SKM-1 (cell line): ENCODE measurements around the gene MYBL2.
"Not testable (repeated sequence)": the region's sequence is repeated elsewhere in the genome, so short reads cannot be mapped to it uniquely, and the experiment has no call there.

Experiments
- DNase-seq: peaks from one replicate; lab custom pipeline; 2025; ENCODE audit not compliant: unreplicated experiment; lab: John Stamatoyannopoulos, UW

MYBL2 gene

DNA sequence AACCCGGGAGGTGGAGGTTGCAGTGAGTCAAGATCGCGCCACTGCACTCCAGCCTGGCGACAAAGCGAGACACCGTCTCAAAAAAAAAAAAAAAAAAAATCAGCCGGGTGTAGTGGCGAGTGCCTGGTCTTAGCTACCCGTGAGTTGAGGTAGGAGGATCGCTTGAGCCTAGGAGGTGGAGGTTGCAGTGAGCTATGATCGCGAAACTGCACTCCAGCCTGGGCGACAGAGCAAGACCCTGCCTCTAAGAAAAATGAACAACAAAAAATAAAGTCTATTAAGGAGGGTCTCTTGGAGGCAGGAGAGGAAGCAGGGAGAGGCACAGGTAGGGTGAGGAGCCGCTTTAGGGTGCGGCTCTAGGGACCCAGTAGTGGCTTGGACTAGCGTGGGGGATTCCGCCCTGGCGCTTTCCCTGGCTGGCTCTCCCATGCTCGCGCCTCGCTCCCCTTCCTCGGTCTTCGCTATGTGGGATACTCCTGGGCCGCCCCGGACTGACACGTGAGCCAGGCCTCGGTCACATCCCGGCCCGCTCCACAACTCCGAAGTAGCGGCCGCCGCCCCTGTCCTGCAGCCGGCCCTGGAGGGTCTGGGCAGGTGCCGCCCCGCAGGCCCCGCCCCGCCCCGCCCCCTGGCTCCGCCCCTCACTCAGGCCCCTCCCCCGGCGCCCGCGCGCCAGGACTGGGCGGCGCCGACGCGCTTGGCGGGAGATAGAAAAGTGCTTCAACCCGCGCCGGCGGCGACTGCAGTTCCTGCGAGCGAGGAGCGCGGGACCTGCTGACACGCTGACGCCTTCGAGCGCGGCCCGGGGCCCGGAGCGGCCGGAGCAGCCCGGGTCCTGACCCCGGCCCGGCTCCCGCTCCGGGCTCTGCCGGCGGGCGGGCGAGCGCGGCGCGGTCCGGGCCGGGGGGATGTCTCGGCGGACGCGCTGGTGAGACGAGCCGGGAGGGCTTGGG is at the start of gene MYBL2:
MYBL2 (plus strand) TSS at position 739 of the 953 bp plus-strand sequence; CDS start at position 909, 170 bp downstream.
- peak; percentile 46 for DNase-seq

DNA sequence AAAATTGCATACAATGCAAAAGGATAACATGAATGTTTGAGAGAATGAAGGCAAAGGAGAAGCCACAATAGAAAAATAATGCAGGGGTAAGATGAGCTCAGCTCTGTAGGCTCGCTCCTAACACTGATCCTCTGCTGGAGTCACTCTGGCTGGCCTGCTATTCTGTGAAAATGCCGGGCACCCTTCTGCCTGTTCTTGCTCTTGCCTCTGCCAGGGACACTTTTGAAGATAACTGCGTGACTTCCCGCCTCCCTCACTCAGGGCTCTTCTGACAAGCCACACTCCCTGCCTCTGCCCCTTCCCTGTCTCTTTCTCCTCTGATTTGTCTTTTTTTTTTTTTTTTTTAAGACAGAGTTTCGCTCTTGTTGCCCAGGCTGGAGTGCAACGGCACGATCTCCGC is 35.3 kb upstream of the MYBL2 start:
- no peak for DNase-seq

- DNase-seq, result no peak
These were observed 30.5 kb upstream of the MYBL2 start for GRCh38 chr20:43636429-43636828.

DNA sequence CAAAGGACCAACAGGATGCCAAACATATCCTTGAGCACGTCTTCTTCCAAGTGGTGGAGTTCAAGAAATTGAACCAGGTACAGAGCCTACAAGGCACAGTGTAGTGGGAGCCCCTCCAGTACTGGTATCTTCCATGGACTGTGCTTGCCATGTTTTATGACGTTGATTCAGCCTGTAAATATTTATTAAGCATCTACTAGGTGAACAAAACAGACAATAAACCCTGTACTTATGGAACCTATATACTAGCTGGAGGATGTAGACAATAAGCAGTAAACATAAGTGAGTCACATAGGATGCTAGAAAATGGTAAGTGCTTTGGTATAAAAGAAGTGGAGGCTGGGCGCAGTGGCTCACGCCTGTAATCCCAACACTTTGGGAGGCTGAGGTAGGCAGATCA is 24.4 kb upstream of the MYBL2 start:
- no peak for DNase-seq

DNA sequence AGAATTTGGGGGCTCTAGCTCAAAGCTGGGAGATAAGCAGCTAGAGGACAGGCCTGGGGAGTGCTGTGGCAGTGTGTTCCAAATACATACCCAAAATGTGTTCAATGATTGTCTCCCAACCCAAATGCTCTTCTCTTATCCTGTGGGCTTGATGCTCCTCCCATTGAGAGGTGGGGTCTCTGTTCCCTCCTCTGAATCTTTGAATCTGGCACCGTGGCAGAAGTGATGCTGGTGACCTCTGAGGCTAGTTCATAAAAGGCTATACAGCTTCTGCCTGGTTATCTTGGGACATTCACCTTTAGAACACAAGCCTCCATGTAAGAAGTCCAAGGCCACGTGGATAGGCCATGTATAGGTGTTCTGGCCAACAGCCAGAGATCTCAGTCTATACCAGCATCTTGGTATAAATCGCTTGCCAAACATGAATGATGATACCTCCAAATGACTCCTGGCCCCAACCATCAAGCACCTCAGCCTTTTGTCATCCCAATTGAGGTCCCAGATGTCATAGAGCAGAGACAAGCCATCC is 15.9 kb upstream of the MYBL2 start:
- no peak for DNase-seq

DNA sequence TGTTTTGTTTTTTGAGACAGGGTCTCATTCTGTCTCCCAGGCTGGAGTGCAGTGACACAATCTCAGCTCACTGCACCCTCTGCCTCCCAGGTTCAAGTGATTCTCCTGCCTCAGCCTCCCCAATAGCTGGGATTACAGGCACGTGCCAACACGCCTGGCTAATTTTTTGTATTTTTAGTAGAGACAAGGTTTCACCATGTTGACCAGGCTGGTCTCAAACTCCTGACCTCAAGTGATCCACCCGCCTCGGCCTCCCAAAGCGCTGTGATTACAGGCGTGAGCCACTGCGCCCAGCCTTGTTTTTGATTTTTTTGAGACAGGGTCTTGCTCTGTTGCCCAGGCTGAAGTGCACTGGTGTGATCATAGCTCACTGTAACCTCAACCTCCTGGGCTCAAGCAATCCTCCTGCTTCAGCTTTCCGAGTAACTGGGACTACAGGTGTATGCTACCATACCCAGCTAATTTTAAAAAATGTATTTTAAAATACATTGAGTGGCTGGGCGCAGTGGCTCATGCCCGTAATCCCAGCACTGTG is 15.2 kb upstream of the MYBL2 start:
- DNase-seq, result not testable (repeated sequence)

- no peak for DNase-seq
These were observed 12.9 kb upstream of the MYBL2 start for GRCh38 chr20:43653966-43654365.

- DNase-seq, result not testable (repeated sequence)
These were observed 11.7 kb upstream of the MYBL2 start for GRCh38 chr20:43655176-43655575.

DNA sequence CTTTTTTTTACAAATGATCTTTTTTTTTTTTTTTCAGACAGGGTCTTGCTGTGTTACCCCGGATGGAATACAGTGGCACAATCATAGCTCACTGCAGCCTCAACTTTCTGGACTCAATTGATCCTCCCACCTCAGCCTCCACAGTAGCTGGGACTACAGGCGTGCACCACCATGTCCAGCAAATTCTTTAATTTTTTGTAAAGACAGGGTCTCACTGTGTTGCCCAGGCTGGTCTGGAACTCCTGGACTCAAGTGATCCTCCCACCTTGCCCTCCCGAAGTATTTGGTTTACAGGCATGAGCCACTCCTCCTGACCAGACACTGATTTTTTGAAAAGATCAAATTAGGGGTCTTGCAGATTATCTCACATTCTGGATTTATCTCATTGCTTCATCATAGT is 11.0 kb upstream of the MYBL2 start:
- DNase-seq, result no peak

DNA sequence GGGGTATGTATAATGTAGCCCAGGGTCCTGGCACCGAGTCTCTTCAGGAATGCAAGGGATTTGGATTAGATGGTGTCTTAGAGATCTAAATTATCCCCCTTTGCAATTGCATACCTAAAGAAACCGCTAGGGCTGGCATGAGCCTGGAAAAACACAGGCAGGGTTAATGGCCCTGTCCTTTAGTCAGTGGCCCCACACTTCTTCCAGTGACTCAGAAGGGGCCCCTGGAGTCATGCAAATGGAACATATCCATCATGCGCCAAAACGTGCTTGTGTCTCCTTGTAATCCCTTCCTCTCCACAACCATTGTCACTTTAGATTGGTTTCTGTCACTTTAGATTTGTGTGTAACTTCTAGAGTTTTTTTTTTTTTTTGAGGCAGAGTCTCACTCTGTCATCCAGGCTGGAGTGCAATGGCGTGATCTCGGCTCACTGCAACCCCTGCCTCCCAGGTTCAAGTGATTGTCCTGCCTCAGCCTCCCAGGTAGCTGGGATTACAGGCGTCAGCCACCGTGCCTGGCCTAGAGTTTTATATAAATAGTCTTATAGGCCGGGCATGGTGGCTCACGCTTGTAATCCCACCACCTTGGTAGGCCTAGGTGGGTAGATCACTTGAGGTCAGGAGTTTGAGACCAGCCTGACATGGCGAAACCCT is 8.7 kb upstream of the MYBL2 start:
- DNase-seq, result no peak

DNA sequence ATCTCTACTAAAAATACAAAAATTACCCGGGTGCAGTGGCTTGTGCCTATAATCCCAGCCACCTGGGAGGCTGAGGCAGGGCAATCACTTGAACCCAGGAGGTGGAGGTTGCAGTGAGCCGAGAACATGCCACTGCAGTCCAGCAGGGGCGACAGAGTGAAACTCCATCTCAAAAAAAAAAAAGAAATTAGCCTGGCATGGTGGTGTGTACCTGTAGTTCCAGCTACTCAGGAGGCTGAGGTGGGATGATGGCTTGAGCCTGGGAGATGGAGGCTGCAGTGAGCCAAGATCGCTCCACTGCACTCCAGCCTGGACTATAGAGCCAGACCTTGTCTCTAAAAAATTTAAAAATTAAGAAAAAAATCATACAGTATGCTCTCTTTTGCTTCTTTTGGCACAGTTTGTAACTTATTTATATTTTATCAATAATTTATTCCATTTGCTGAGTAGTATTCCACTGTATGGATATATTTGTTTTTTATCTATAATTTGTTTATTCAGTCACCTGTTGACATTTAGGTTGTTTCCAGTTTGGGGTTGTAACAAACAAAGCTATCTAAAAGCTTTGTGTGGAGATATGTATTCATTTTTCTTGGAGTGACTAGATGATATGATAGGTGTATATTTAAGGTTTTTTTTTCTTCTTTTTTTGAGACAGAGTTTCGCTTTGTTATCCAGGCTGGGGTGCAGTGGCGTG is 8.0 kb upstream of the MYBL2 start:
- DNase-seq, result no peak

GRCh38 chr20:43662943-43663655 is 3.8 kb upstream of the MYBL2 start:
- DNase-seq, result no peak

DNA sequence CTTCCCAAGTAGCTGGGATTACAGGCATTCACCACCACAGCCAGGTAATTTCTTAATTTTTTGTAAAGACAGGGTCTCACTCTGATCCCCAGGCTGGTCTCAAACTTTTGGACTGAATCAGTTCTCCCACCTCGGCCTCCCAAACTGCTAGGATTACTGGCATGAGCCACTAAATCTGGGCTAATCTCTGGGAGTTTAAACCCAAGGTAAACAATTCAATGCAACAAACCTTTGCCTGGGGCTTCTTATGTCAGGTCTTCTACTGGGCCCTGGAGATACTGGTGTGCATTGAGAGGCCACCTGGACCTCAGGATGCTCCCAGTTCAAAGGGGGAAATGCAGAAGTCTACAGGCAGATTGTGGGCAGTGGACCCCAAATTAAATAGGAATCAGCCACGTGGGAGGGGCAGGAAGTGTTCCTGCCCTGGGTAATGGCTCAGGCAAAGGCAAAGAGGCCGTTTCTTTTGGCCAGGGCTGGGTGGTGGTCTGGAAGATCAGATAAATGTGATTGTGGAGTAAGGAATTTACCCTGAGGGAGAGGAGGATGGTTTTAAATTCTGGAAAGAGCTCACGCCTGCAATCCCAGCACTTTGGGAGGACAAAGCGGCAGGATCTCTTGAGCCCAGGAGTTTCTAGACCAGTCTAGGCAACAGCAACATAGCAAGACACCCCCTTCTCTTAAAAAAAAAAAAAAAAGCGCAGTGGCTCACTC is 1.3 kb upstream of the MYBL2 start:
- DNase-seq, result no peak

DNA sequence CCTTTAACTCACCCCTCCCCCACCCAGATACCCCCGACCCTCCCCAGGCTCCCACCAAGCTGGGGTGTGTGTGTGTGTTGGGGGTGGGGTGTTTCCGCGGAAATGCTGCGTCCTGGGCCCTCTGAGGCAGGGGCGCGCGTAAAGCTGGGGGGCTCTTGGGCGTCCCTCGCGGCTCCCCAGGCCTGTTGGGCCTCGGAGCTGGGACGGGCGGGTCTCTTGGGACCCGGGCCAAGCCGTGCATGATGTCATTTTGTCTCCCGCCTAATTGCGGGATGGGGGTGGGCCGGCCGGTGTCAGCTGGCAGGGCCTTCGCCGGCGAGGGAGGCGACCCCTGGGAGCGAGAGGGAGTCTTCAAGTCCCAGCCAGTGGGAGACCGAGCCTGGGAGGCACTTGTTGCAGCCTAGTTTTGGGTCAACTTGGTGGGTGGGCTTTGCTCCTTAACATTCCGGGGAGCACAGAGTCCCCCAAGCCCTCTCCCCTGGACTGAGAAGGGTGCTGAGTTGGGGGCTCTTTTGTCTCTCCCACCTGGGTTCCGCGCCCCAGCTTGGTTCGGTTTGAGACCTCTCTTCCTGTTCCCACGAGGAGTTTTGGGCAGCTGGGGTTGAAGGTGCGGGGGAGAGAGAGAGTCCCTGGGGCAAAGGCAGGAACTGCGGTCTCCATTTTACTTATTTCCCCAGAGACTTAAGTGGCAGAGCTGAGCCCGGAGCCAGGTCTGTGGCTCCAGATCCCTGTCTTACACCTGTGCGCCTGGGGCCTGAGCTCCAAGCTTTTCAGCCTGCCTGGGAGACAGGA is 623 bp downstream of the MYBL2 start:
- DNase-seq, result no peak

- no peak for DNase-seq
These were observed 2.4 kb downstream of the MYBL2 start for GRCh38 chr20:43669332-43669731.

DNA sequence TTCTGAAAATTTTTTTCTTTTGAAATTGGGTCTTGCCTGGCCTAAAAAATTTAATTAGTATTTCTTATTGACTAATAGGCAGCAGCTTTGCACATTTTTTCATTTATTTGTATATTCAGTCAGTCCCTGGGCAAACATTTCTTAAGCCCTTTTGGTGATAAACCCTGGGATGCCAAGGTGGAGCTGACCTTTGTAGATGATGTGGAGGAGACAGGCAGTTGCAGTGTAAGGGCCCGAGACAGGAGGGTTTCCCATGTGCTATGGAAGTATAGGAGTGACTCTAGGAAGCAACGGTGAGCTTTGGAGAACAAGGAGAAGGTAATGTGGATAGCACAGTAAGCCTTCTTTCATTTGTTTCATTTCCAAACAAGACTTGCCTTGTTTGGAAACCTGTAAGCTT is 3.5 kb downstream of the MYBL2 start:
- DNase-seq, result no peak

- no peak for DNase-seq
These were observed 9.5 kb downstream of the MYBL2 start for GRCh38 chr20:43676368-43676767.

GRCh38 chr20:43680981-43681380 is 14.1 kb downstream of the MYBL2 start:
- DNase-seq, result no peak

DNA sequence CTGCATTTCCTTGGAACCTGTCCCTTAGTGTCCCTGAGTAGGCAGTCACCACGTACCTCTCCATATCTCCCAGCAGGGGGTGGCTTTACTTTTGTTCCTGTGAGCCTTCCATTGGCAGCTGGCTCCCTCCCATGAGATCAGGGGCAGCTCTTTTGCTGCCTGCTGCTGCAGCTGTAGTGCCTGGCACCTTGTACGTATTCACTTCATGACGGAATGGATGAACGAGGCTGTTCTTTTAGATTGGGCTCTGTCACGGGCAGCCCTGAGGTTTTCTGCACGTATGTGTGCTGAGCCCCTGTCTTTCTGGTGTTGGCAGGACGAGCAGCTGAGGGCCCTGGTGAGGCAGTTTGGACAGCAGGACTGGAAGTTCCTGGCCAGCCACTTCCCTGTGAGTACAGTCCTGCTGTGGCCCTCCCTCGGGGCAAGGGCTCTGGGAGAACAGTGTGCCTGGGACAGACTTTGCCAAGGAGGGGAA is 14.6 kb downstream of the MYBL2 start:
- no peak for DNase-seq
